Stimulated activated CD4-positive, alpha-beta T cell treated with anti-CD3 and anti-CD28 coated beads, Interleukin-4, amount 100 ng/mL, for 4 hours (primary cell): Measurements from ENCODE around the gene GPR39.

Source experiments
- DNase-seq, 2 experiments: peaks; one replicate each; pipeline ENCODE4 v3.0.0-alpha.2; 2020

GPR39 gene

DNA sequence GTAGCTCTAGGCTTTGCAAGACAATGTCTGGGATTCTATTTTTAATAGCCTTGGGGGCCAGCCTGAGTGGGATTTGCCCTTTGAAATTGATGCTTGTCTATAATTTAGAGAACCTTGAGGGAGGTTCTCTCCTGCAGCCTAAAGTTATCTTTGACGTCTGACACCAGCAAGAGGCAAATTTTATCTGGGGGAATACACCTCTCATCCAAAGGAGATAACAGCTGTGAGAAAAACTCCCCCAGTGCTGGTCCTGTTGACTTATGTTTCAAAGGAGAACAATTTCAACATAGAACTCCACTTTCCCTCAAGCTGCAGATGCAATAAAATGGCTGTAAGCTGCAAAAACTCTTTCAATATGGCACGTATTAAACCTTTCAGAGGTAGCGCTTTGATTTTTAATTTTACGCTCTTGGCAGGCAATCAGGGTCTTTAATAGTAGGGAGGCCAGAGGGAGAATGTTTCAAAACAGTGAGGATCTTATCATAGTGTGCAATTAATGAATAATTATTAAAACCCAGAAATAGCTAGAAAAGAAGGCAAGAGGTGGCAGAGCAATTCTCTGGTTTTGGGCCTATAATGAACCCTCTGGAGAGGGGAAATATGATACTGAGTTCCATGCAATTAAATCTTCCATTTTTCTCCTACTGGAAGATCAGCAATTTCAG, 191.0 kb downstream of the GPR39 start:
- no peak for DNase-seq

- no peak for DNase-seq
Measured at GRCh38 chr2:132608311-132608710, 191.7 kb downstream of the GPR39 start.

- DNase-seq: no peak
Measured at GRCh38 chr2:132609101-132609890, 192.7 kb downstream of the GPR39 start.

DNA sequence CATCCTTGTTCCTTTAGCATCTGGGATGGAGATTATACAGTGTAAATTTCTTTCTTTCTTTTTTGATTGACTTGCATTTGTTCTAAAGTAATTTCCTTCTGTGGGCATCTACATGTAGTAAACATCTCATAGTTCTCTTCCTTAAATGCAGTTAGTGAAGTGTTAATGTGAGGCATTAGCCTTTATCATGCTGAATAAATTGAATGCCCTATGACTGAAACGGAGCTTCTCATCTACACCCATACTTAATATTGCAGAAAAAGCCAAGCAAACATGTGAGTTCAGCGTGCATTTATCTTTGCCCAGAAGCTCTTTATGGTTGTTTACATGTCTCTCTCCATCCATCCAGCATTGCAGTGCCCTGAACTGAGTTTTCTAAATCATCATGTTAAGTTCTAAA, 195.1 kb downstream of the GPR39 start:
- no peak for DNase-seq

GRCh38 chr2:132615329-132616085, 198.9 kb downstream of the GPR39 start:
- DNase-seq: no peak

DNA sequence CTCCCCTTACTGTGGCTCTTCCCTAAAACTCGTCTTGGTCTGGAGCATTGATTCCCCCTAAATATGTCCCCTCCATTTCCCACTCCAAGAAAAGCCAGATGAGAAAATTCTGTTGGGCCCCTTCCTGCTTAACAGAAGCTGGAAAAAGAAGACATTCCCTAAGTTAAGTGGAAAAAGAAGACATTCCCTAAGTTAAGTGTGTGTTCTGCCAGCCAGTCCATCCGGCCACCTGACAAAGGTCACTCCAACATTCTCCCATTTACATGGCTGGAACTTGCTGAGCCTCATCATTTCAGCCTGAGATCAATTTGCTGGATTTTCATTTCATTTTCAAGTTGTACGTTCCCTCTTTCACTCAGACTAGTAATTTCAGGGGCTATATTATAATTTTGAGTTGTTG, 201.4 kb downstream of the GPR39 start:
- no peak for DNase-seq

DNA sequence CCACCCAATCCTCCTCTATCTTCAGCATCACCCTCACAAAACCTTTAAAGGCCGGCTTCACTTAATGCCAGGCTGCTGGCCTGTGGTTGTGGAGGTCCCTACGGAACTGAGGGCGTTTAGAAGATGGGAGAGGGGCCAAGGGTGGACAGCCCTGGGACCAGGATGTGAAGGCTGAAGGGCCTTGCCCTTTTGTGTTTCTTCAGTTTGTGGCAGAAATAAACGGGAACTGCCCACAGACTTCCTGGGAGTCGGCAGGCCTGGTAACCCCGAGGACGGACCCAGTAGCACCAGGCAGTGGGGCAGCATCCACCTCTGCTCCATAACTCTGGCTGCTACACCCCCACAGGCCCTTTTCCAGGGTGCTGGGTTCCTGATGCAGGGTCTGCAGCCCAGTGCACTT, 202.1 kb downstream of the GPR39 start:
- no peak for DNase-seq

DNA sequence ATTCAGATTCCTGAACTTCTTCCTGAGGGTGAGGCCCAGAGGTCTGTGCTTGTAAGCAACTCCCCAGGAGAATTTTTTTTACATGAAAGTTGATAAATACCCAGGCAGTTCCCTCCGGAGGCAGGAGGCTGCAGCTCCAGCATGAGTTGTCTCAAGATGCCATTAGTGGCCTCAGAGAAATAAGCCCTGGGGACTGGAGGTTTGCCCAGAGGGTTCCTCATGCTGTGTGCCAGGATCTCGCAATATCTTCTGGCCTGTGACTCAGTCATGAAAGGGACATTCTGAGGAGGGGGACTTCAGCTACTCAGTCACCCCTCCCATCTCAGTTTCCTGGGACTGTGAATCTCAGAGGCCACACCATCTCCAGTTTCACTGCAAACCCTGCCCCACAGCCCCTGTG, 203.5 kb downstream of the GPR39 start:
- no peak for DNase-seq

DNA sequence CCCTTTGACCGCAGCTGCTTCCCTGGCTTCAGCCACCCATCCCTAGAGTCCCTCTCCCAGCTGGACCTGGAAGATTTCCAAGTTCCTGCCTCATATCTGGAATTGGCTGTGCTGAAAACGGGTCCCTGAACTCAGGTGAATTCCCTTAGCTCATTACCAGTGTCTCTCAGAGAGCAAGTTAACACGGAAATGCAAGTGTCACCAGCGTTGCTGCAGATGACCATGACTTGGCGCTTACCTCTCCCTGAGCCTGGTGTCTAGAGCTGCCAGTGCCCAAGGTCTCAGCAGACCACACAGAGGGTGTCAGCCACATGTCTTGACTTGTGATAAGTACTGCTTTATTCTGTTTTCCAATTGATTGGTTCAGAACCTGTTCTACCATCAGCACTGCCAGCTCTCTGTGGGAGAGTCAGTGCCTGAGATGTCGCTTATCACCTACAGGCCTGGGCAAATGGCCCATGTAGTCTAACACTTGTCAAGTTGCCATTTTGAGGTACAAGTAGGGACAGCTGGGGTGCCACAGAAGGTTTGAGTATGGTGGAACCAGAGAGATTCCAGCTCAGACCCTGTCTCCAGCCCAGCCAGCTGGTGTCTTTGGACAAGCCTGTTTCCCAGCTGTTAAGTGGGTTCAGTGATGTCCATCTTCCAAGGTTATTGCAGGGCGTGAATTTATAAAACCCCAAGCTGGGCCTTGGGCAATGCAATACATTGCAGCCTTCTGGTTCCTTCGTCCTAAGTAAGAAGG, 204.7 kb downstream of the GPR39 start:
- no peak for DNase-seq

DNA sequence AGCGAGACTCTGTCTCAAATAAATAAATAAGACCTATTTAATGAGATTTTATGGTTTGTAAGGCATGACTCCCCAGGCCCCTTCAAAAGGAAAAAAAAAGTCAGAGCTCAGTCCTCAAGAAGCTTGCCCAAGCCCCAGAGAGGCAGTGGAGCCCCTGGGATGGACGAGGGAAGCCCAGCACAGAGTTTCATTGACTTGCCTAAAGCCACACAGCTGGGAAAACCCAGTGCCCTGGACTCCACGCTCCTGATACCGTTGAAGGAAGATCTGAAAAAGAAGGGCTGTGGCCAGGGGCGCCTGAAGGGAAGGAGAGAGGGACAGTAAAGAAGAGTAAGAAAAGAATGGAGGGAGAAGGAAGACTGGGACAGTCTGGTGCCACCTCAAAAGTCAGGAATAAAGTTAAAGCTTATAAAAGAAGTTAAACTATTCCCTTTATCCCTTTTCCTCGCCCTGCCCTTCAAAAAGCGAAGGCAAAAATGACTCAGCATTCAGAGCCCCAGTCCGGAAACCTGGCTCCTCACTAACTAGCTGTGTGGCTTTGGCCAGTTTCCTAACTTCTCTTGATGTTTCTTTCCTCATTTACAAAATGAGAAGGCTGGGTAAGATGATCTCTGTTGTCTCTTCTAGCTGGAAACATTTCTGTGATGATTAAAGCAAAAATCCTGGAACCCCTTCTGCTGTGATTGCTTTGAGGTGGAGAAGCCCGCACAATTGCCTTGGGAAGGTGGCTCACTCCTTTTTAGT, 206.7 kb downstream of the GPR39 start:
- no peak for DNase-seq

DNA sequence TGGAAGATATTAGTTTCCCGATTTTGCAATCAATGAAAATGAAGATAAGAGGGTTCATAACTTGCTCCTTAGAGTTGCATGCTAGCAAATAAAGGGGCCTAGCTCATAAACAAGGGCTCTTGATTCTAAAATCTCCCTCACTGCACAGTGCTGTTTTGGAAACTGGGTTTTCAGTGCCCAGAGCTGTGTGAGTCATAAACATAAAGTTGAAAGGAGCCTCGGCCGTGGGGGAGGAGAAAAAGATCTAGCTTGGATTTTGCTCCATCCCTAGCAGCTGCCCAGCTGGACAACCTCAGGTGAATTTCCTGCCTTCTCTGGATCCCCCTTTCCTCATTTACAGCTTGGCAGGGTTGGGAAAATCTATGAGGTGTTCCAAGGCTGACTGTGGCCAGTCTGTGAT, 210.9 kb downstream of the GPR39 start:
- DNase-seq: no peak

GRCh38 chr2:132632000-132632649, 215.5 kb downstream of the GPR39 start:
- DNase-seq: no peak

DNA sequence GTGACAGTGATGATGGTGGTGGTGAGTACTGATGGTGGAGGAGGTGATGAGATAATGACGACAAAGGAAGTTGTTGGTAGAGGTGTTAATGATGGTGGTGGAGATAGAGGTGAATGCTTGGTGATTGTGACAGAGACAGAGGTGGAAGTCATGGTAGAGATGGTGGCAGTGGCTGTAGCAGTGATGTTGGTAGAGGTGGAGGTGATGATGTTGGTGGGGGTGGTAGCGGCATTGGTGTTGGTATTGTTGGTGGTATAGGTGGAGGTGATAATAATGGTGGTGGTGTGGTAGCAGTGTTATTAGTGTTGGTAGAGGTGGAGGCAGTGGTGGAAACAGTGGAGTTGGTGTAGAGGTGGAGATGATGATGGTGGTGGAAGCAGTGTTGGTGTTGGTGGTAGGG, 217.0 kb downstream of the GPR39 start:
- no peak for DNase-seq

GRCh38 chr2:132636346-132636745, 219.7 kb downstream of the GPR39 start:
- no peak for DNase-seq

GRCh38 chr2:132638313-132639040, 221.9 kb downstream of the GPR39 start:
- DNase-seq: no peak

DNA sequence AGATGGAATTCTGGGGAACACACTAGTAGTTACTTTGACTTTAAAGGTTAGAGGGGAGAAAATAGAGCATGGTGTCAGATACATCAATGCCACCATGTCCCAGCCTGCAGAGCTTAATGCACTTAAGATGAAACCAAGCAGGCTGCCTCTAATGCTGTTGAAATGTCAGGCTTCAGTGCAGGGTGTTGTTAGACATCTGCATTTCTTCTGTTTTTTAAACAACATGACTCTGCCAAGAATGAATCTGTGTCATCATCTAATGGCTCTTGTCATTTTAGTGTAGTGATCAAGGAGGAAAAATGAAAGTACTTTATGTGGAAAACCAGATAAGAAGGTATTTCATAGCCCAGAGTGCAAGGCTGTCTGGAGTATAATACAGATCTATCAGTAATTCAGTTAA, 223.5 kb downstream of the GPR39 start:
- DNase-seq: no peak

DNA sequence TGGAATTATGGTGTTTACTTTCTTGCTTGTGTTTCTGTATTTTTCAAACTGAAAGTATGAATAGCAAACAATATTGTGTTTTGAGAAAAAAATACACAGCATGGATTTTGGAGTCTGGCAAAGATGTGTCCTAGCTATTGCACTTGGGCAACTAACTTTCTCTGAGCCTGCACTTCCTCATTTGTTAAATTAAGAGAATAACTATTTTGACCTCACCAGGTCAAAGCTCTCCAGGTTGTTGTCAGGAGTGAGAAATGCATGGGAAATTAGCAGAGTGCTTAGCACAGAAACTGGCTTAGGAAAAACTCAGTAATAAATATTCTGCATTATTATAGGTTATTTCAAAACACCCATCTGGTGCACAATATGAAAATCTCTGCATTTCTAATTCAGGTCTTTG, 225.2 kb downstream of the GPR39 start:
- no peak for DNase-seq

GRCh38 chr2:132642415-132642814, 225.8 kb downstream of the GPR39 start:
- no peak for DNase-seq

DNA sequence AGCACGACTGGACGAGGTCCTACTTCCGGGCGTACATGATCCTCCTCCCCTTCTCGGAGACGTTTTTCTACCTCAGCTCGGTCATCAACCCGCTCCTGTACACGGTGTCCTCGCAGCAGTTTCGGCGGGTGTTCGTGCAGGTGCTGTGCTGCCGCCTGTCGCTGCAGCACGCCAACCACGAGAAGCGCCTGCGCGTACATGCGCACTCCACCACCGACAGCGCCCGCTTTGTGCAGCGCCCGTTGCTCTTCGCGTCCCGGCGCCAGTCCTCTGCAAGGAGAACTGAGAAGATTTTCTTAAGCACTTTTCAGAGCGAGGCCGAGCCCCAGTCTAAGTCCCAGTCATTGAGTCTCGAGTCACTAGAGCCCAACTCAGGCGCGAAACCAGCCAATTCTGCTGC, 228.6 kb downstream of the GPR39 start:
- DNase-seq: no peak

DNA sequence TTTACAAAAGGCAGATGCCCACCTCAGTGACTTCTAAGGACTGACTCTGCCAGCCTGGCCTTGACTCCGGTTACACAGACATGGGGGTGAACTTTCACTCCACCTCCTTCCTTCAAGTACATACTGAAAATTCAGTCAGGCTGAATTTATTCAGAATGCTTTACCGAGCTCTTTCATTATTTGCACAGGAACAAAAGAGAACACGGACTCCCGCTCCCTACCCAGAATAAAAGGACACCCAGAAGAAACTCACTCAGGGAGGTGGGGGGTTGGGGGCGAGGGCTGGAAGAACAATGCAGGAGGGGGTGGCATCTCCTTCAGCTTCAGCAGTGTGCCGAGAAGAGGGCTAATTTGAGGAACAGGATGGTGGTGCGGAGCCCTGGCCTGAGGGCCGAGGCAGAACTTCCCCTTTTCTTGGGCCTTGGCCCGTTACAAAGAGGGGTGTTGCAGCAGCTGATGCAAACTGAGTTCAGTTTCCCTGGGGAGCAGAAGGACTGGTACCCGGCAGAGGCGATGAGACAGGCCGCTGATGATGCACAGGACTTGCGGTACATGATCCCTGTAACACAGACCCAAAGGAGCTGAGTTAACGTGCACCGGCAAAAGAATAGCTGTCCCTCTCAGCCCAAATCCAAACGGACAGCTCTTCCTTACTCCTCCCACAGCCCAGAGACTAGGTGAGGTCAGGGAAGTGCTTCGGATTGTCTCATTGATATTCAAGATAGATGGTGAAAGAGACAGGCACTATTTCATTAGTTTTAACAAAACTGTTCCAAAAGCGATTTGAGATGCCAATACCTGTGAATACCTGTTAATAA, 229.3 kb downstream of the GPR39 start:
- no peak for DNase-seq
